Measurements from ENCODE around the gene BPGM. TPM values are rescaled to one million over a fixed set of nuclear protein-coding genes. Genes with fewer than 3 reads are reported as not detected.

The BPGM gene
- total and polyA plus RNA-seq, 9 of the 15 experiments (the other 6 are each of a cell fraction or from before 2014, with no cell fraction given) = 14.1 to 46.1 (median 21.2) TPM

GRCh38 chr7:134706468-134706867 is 59.8 kb downstream of the BPGM start (continued):
- TF ChIP-seq ZNF318 (IDR thresholded peaks at IDR 0.05; ENCODE audit: borderline replicate concordance in 1 of 2, low read depth in 1 of 2) (no peak), ZBTB49 (CRISPR knock-in tag; IDR thresholded peaks at IDR 0.05; ENCODE audit: borderline replicate concordance) (no peak), DMBX1 (CRISPR knock-in tag; IDR thresholded peaks at IDR 0.05; ENCODE audit: borderline replicate concordance) (no peak), POLR3A (IDR thresholded peaks at IDR 0.05; ENCODE audit: borderline replicate concordance, extremely low read depth, insufficient read depth, insufficient read length) (no peak), ATF3 (IDR thresholded peaks at IDR 0.05) (no peak), ATF3 (CRISPR knock-in tag; conservative IDR thresholded peaks at IDR 0.05) (no peak), CHD1 (IDR thresholded peaks at IDR 0.05; ENCODE audit: low read length) (no peak)

All from K562 (cell line).